Glomerular endothelial cell (primary cell): ENCODE results near the gene KLHL15. TPM values are rescaled to one million over a fixed set of nuclear protein-coding genes. Genes with fewer than 3 reads are reported as not detected.
"Not testable (repeated sequence)": the region's sequence is repeated elsewhere in the genome, so short reads cannot be mapped to it uniquely, and the experiment has no call there.

Experiments
- DNase-seq: peaks from one replicate; pipeline ENCODE4 v3.0.0-alpha.2; 2011; ENCODE audit warnings: low read depth, low spot score; ENCODE audit errors: extremely low read depth
- total RNA-seq: library from RNA; depleted of rRNA; stranded (reverse); fragments of >200 nt; gene quantifications from 2 replicates; pipeline ENCODE4 v1.2.3, GENCODE V29; 2015

KLHL15 gene
- total RNA-seq, 1 donor from 2014 or later, result 3.4 TPM

- DNase-seq, result no peak
Measured at GRCh38 chrX:24019448-24019847, 7.5 kb downstream of the KLHL15 start.

- no peak for DNase-seq
Measured at GRCh38 chrX:24018809-24019208, 8.2 kb downstream of the KLHL15 start.

- DNase-seq, result no peak
Measured at GRCh38 chrX:24017674-24018073, 9.3 kb downstream of the KLHL15 start.

- no peak for DNase-seq
Measured at GRCh38 chrX:24014388-24015018, 12.5 kb downstream of the KLHL15 start.

- no peak for DNase-seq
Measured at GRCh38 chrX:24012266-24012665, 14.7 kb downstream of the KLHL15 start.

GRCh38 chrX:24005867-24006266, 21.1 kb downstream of the KLHL15 start:
- no peak for DNase-seq

GRCh38 chrX:24005028-24005427, 22.0 kb downstream of the KLHL15 start:
- DNase-seq, result no peak

GRCh38 chrX:24002792-24003191, 24.2 kb downstream of the KLHL15 start:
- DNase-seq, result no peak

- DNase-seq, result no peak
Measured at GRCh38 chrX:24002167-24002566, 24.8 kb downstream of the KLHL15 start.

GRCh38 chrX:23999671-24000070, 27.3 kb downstream of the KLHL15 start:
- no peak for DNase-seq

- peak; percentile 9 for DNase-seq
Measured at GRCh38 chrX:23993012-23993633, 33.9 kb downstream of the KLHL15 start.

GRCh38 chrX:23992431-23992830, 34.6 kb downstream of the KLHL15 start:
- DNase-seq, result no peak

GRCh38 chrX:23990455-23990854, 36.5 kb downstream of the KLHL15 start:
- DNase-seq, result no peak

- DNase-seq, result no peak
Measured at GRCh38 chrX:23989689-23990088, 37.3 kb downstream of the KLHL15 start.

- DNase-seq, result no peak
Measured at GRCh38 chrX:23982891-23983290, 44.1 kb downstream of the KLHL15 start.

- DNase-seq, result no peak
Measured at GRCh38 chrX:23981711-23982110, 45.3 kb downstream of the KLHL15 start.

- no peak for DNase-seq
Measured at GRCh38 chrX:23981222-23981621, 45.8 kb downstream of the KLHL15 start.

GRCh38 chrX:23980011-23980441, 47.0 kb downstream of the KLHL15 start:
- no peak for DNase-seq

GRCh38 chrX:23978491-23978890, 48.5 kb downstream of the KLHL15 start:
- DNase-seq, result no peak

GRCh38 chrX:23965630-23966029, 61.4 kb downstream of the KLHL15 start:
- not testable (repeated sequence) for DNase-seq

- DNase-seq, result no peak
Measured at GRCh38 chrX:23964191-23964590, 62.8 kb downstream of the KLHL15 start.

GRCh38 chrX:23959781-23960180, 67.2 kb downstream of the KLHL15 start:
- no peak for DNase-seq

- no peak for DNase-seq
Measured at GRCh38 chrX:23954396-23954795, 72.6 kb downstream of the KLHL15 start.
